Pancreas (tissue), 10 donors: Measurements from ENCODE around the gene CTH. TPM values are rescaled to one million over a fixed set of nuclear protein-coding genes. Genes with fewer than 3 reads are reported as not detected.
"Not testable (repeated sequence)": the region's sequence is repeated elsewhere in the genome, so short reads cannot be mapped to it uniquely, and the experiment has no call there.

Source experiments
- ATAC-seq, 4 donors: fragments of 200-7000 bp; cut with Tn5 transposase; one replicate each; pipeline versions ENCODE4 v1.8.0 to v1.9.1; 2020; ENCODE audit warnings: mild to moderate bottlenecking in 4 of 4, moderate library complexity in 4 of 4
- DNase-seq, 6 donors: peaks; one replicate each; pipeline ENCODE4 v3.0.0-alpha.2; 2020
- FAIRE-seq: peaks from 2 replicates; lab custom pipeline; 2012; peaks lifted over from hg19 to GRCh38; lab: Jason Lieb, UNC
- H3K27ac ChIP-seq, 4 donors: fragments of 200-600 bp; sonication (generic); 1 replicate in 3 of 4; 2 replicates in 1 of 4; pipeline versions ENCODE4 v1.5.0 to v1.8.0; 2020
- H3K27me3 ChIP-seq, 4 donors: fragments of 200-600 bp; one replicate each; pipeline ENCODE4 v1.8.0; 2021
- H3K36me3 ChIP-seq, 3 donors: fragments of 200-600 bp; sonication (generic) in 1 of 3; one replicate each; pipeline versions ENCODE4 v1.5.0 to v1.8.0; 2020 to 2021
- H3K4me1 ChIP-seq, 3 donors: fragments of 200-600 bp; one replicate each; pipeline ENCODE4 v1.8.0; 2021
- H3K4me3 ChIP-seq, 4 donors: fragments of 200-600 bp; sonication (generic) in 2 of 4; one replicate each; pipeline versions ENCODE4 v1.5.0 to v1.8.0; 2020 to 2021
- H3K9me3 ChIP-seq, 4 donors: fragments of 200-600 bp; one replicate each; pipeline ENCODE4 v1.8.0; 2021
- CTCF ChIP-seq, 4 donors: fragments of 200-600 bp; sonication (generic) in 3 of 4; IDR thresholded peaks; one replicate each; pipeline versions ENCODE4 v1.5.0 to v1.8.0; 2021; ENCODE audit warnings: antibody characterized with exemption in 4 of 4
- WGBS, 2 donors: extraction: QIAGEN DNeasy Blood & Tissue Kit; methylation state at CpG; one replicate each; pipeline ENCODE4 v1.1.7; 2013; 5-methylcytosine and 5-hydroxymethylcytosine counted together
- intact Hi-C, 3 donors: fragments of 100-400 bp; cut with DNase I; formaldehyde crosslinking; loops; one replicate each; pipeline versions ENCODE4 v1.11.1 to v1.14.2; 2022
- polyA plus RNA-seq, 2 donors: library from polyadenylated mRNA; stranded (reverse); fragments of 200-250 nt; gene quantifications; one replicate each; pipeline ENCODE4 v1.2.3, GENCODE V29; 2013
- total RNA-seq, 6 donors: library from RNA; stranded (reverse); fragmentation: NEBNext Ultra II Directional in 4 of 6; extraction: Animal tissue kit (Norgen Biotek cat#: 25700) in 4 of 6; gene quantifications; one replicate each; pipeline versions ENCODE4 v1.2.1 to v1.2.4, GENCODE V29; 2021 to 2023
- donor health status: healthy with polysubstance abuse.
- donor health status: DM: no; HTN: no; CAD: no; lungs with moderate emphysema.
- donor health status: DM: no; HTN: no; CAD: no.
- donor health status: control.
- donor health status: control.
- donor health status: Bipolar disorder and iron deficiency.
- donor health status: DM: yes; HTN: yes; CAD: no.
- donor health status: DM: no; HTN: no; CAD: no.
- donor health status: DM: no; HTN: no; CAD: no.
- donor health status: DM: yes; HTN: yes; CAD: no.

CTH gene
- total and polyA plus RNA-seq, 8 donors: 3.3 to 39.7 (median 5.2) TPM

GRCh38 chr1:70465911-70466310 is 54.8 kb downstream of the CTH start:
- no peaks in the 10 kb centered on the region for H3K4me1 ChIP-seq
- DNase-seq: no peak
- FAIRE-seq: no peak
- H3K27me3 ChIP-seq: no peaks in the 10 kb centered on the region
- H3K9me3 ChIP-seq: no peaks in the 10 kb centered on the region
- TF ChIP-seq CTCF (IDR thresholded peaks at IDR 0.05): no peak
- intact Hi-C loops: no loop called here
- no peak overlapping the region for H3K4me3 ChIP-seq
- no peaks in the 10 kb centered on the region for H3K36me3 ChIP-seq
- H3K27ac ChIP-seq: no peak overlapping the region
- no peak for ATAC-seq

- no peaks in the 10 kb centered on the region for H3K36me3 ChIP-seq
- ATAC-seq: no peak
- H3K27me3 ChIP-seq: no peaks in the 10 kb centered on the region
- no peak overlapping the region for H3K27ac ChIP-seq
- 85% methylated on average over 6 of the region's 6 CpGs for WGBS, 2 donors
- no peaks in the 10 kb centered on the region for H3K4me1 ChIP-seq
- intact Hi-C loops: no loop called here
- no peaks in the 10 kb centered on the region for H3K9me3 ChIP-seq
- no peak for TF ChIP-seq CTCF (IDR thresholded peaks at IDR 0.05)
- no peak for DNase-seq
- no peak overlapping the region for H3K4me3 ChIP-seq
- no peak for FAIRE-seq
Observed at GRCh38 chr1:70467531-70467930, 56.5 kb downstream of the CTH start.

GRCh38 chr1:70468180-70468579 is 57.1 kb downstream of the CTH start:
- no peaks in the 10 kb centered on the region for H3K9me3 ChIP-seq
- H3K36me3 ChIP-seq: no peaks in the 10 kb centered on the region
- H3K27ac ChIP-seq: no peak overlapping the region
- H3K27me3 ChIP-seq: no peaks in the 10 kb centered on the region
- no peak overlapping the region for H3K4me3 ChIP-seq
- DNase-seq (no peak), ATAC-seq (no peak), FAIRE-seq (no peak)
- 95 to 98% methylated on average over 5 of the region's 5 CpGs for WGBS, 2 donors
- no peaks in the 10 kb centered on the region for H3K4me1 ChIP-seq
- no peak for TF ChIP-seq CTCF (IDR thresholded peaks at IDR 0.05)
- intact Hi-C loops: no loop called here

- H3K4me3 ChIP-seq, H3K36me3 ChIP-seq, ATAC-seq, H3K27me3 ChIP-seq, H3K9me3 ChIP-seq, DNase-seq, H3K27ac ChIP-seq, H3K4me1 ChIP-seq, FAIRE-seq, intact Hi-C loops: not testable (repeated sequence)
- WGBS, 2 donors: 70 to 72% methylated on average over 2 of the region's 2 CpGs
Observed at GRCh38 chr1:70469184-70469583, 58.1 kb downstream of the CTH start.

- FAIRE-seq (no peak), DNase-seq (no peak), ATAC-seq (no peak)
- TF ChIP-seq CTCF (IDR thresholded peaks at IDR 0.05): no peak
- 93 to 97% methylated on average over 1 of the region's 1 CpG for WGBS, 2 donors
- intact Hi-C loops: no loop called here
- no peaks in the 10 kb centered on the region for H3K4me1 ChIP-seq
- no peaks in the 10 kb centered on the region for H3K36me3 ChIP-seq
- no peak overlapping the region for H3K4me3 ChIP-seq
- H3K27ac ChIP-seq: no peak overlapping the region
- H3K9me3 ChIP-seq: no peaks in the 10 kb centered on the region
- H3K27me3 ChIP-seq: no peaks in the 10 kb centered on the region
Observed at GRCh38 chr1:70475023-70475422, 64.0 kb downstream of the CTH start.

- FAIRE-seq (no peak), ATAC-seq (no peak), DNase-seq (no peak)
- Histone ChIP-seq H3K4me3 (no peak overlapping the region), H3K9me3 (no peaks in the 10 kb centered on the region), H3K27me3 (no peaks in the 10 kb centered on the region), H3K4me1 (no peaks in the 10 kb centered on the region), H3K27ac (no peak overlapping the region), H3K36me3 (no peaks in the 10 kb centered on the region)
- TF ChIP-seq CTCF (IDR thresholded peaks at IDR 0.05): no peak
- WGBS, 2 donors: 95 to 97% methylated on average over 12 of the region's 12 CpGs
- intact Hi-C loops: no loop called here
Observed at GRCh38 chr1:70477090-70477489, 66.0 kb downstream of the CTH start.

GRCh38 chr1:70477905-70478304 is 66.8 kb downstream of the CTH start:
- WGBS, 2 donors: 93 to 95% methylated on average over 4 of the region's 4 CpGs
- ATAC-seq, intact Hi-C loops, H3K27me3 ChIP-seq, FAIRE-seq, H3K4me3 ChIP-seq, H3K27ac ChIP-seq, H3K4me1 ChIP-seq, DNase-seq, H3K36me3 ChIP-seq, H3K9me3 ChIP-seq: not testable (repeated sequence)
